WTC11 (cell line): ENCODE results near the gene PRR33.

ENCODE experiments used
- ATF2 ChIP-seq: sonication (generic); formaldehyde crosslinking; IDR thresholded peaks from 2 replicates; pipeline ENCODE4 v1.8.1; 2022; ENCODE audit warnings: low read depth, missing genetic modification reagents, borderline replicate concordance
- CTCF ChIP-seq: fragments of 200-600 bp; IDR thresholded peaks from 2 replicates; pipeline ENCODE4 v1.8.0; 2022; ENCODE audit warnings: antibody characterized with exemption
- GRHL2 ChIP-seq: fragments of 250-450 bp; sonication (Bioruptor Pico); IDR thresholded peaks from 2 replicates; pipeline ENCODE4 v1.8.0; 2022; ENCODE audit warnings: mild to moderate bottlenecking, moderate library complexity; ENCODE audit not compliant: insufficient replicate concordance, severe bottlenecking
- NFYB ChIP-seq: sonication (generic); formaldehyde crosslinking; conservative IDR thresholded peaks from 2 replicates; pipeline ENCODE4 v1.8.0; 2022; ENCODE audit warnings: low read depth, missing genetic modification reagents
- USF2 ChIP-seq: sonication (generic); formaldehyde crosslinking; IDR thresholded peaks from 2 replicates; pipeline ENCODE4 v1.8.1; 2023; ENCODE audit warnings: mild to moderate bottlenecking, missing genetic modification reagents, moderate library complexity

GRCh38 chr11:1934335-1935155 is 42.9 kb upstream of the PRR33 start:
- TF ChIP-seq USF2 (CRISPR knock-in tag) (no peak), CTCF (no peak), NFYB (CRISPR knock-in tag) (no peak), GRHL2 (no peak), ATF2 (CRISPR knock-in tag) (no peak)
